Stimulated activated CD4-positive, alpha-beta T cell treated with anti-CD3 and anti-CD28 coated beads, TNF-alpha, amount 100 ng/mL, for 24 hours (primary cell): ENCODE data around the gene PPIB.

Experiments
- DNase-seq, 3 experiments: peaks; one replicate each; pipeline ENCODE4 v3.0.0-alpha.2; 2020; ENCODE audit warnings: low read depth in 3 of 3

The PPIB gene

DNA sequence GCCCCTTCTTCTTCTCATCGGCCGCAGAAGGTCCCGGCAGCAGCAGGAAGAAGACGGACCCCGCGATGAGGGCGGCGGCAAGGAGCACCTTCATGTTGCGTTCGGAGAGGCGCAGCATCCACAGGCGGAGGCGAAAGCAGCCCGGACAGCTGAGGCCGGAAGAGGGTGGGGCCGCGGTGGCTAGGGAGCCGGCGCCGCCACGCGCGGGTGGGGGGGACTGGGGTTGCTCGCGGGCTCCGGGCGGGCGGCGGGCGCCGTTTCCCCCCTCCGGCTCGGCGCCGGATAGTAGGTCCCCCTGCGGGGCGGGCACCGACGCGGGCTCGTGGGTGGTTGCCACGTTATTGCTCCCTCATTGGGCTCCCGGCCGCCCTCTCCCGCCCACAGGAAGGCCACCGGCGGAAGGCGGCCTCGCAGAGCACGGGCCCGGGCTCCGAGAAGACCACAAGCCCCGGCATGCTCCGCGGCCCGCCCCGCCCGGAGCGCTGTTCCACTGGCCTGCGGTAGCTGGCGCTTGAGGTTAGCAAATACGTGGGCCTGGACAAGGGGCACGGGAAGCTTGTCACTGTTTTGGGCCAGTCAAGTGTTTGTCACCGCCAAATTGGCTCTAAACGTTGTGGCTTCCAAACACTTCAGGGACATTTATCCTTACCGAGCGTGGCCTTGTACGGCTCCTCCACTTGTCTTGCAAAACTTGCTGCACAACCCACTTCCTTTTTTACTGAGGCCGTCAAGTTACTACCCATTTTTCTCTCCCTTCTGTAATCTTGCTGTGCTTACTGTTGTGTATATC, at the start of gene PPIB:
PPIB (minus strand) TSS at position 154 of the 790 bp plus-strand sequence; CDS start at position 118, 36 bp downstream.
- peak; percentile 93 to 96 (median 94) for DNase-seq

- no peak for DNase-seq
Measured at GRCh38 chr15:64211696-64212095, 48.9 kb upstream of the PPIB start.

DNA sequence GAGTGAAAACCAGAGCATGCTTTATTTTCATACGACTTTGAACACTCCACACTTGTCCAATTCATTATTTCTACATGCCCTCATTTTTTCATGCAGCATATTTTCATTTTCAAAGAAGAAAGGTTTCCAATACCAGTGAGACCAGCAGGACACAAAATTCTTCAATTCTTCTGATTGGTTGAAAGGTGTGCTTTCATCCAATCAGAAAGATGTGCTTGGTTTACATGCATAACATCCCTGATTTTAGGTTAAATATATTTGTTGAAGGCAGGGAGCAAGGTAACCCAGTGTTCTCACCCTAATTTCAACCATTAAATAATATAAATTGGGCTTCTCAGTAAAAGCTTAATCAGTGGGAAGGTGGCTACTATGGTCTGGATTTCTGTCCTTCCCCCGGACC, 47.5 kb upstream of the PPIB start:
- no peak for DNase-seq

DNA sequence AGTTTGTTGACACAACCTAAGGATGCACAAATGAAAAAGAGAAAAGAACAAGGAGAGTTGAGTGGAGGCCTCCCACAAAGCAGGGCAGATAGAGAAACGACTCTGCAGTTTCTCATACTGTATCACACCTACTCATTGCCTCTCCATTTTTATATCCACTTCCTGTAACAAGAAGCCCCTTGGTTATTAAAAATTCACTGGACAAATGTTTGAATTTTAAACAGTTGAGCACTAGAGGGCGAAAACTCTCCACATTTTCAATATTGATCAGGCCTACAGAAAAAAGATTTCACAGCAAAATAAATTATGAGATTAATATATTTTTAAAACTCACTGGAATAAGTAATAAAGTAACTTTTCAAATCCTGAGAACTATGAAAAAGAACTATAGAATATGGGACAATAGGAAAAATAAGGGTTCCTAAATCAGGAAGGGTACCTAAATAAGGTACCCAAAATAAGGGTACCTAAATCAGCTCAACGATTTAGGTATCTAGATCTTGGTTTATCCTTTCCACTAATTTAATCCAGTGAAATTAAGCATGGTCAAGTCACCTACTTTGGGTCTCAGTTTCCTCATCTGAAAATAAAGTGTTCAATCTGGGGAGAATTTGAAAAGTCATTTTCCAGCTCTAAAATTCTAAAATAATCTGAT, 47.0 kb upstream of the PPIB start:
- DNase-seq, result no peak

DNA sequence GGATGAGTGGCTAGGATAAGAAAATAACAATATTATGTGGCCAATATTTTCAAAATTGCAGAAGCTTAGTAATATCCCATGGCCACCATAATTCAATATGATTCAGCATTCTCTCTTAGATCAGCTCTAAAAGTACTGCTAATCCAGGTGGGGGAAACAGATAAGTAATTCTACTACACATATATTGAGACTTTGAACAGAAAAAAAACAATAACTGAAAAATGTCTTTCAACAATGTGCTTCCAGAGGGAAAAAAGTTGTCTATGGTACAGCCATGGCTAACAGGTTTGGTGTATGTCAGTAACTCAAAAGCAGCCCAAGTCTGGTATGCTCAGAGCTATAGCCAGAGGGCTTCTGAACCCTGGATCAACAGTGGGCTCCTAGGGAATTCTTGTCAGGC, 42.4 kb upstream of the PPIB start:
- no peak for DNase-seq

DNA sequence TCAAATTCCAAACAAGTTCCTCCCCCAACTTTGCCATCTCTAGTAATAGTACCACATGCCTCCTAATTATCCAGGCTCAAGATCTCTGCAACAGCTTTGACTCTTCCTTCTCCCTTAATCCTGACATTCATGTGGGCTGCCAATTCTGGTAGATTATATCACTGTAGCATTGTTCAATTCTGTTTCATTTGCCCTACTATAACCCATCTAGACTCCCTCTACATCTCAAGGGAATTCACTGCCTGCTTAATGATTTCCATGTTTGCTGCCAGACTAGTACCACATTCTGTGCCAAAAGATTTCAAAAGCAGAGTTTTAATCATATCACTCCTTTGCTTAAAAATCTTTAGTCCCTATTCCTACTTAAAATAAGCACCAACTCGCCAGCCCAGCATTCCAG, 34.6 kb upstream of the PPIB start:
- DNase-seq, result no peak

DNA sequence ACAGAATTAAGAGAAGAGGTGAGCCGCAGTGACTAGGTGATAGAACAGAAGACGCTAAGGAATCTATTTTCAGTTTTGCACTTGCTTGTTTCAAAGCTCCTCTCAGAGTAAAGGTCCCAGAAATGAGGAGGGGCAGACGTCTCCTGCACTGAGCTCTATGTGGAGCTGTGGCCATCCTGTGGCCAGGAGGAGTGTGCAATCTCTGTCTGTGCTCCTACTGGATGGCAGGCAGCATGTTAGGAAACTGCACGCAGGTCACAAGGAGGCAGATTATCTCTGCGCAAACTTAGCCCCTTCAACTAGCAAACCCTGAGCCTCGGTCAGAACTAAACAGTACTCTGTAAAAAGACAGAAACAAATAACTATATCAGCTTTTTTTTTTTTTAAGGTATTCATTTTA, 31.1 kb upstream of the PPIB start:
- no peak for DNase-seq

DNA sequence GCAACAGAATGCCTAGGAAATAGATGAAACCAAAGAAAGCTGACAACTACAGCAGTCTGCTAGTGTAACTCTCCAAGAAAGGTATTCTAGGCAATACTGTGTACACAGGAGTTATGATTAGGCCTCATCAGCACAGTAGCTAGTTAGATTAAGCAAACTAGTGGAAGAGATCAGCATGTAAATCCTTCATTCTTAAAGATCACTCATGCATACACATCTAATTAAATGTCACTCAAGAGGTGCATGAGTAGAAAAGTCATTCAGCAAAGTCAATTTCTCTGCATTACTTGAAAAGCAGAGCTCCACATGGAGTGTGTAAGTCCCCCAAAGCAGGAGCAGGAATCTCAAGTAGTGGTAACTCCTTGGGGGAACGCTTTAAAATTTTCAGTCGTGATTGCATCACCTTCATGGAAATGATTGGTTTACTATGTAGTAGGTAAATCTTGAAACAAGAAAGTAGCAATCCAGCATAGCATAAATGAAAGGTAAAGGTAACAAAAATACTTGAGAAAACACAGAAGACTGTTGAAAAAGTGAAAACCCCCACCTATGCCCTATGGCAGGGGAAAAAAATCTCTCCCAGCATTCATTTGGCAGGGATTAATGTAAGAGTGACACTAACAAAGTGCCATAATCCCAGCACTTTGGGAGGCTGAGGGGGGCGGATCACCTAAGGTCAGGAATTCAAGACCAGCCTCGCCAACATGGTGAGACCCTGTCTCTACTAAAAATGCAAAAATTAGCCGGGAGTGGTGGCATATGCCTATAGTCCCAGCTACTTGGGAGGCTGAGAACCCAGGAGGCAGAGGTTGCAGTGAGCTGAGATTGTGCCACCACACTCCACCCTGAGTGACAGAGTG, 29.4 kb upstream of the PPIB start:
- no peak for DNase-seq

GRCh38 chr15:64187396-64188191, 24.8 kb upstream of the PPIB start:
- DNase-seq, result no peak

- no peak for DNase-seq
Measured at GRCh38 chr15:64185146-64185911, 22.5 kb upstream of the PPIB start.

GRCh38 chr15:64182859-64183370, 20.1 kb upstream of the PPIB start:
- no peak for DNase-seq

DNA sequence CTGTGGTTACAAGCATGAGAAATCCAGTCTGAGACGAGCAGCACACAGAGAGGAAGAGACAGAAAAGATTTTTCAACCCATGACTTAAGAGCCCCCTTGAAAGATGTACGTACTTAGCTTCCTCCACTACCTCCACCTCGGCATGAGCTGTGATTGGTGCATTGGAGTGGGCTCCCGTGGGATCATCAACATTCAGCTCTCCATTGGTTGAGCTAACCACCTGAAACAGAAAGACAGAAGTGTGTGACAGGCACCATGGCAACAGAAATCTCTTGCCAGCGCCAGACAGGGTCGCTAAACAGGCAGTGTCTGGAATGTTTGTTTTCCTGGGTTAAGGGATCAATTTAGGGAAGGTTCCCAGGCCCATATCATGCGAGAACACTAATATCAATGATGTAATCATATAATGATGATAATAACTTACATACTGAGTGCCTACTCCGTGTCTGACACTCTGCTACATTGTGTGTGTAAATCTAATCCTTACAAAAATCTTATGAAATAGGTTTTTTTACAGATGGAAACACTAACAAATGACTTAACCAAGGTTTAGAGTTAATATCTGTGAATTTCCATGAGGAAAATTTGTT, 17.5 kb upstream of the PPIB start:
- DNase-seq, result no peak

GRCh38 chr15:64166102-64166890, 3.5 kb upstream of the PPIB start:
- no peak for DNase-seq

GRCh38 chr15:64164436-64164835, 1.6 kb upstream of the PPIB start:
- DNase-seq, result no peak

- DNase-seq, result no peak
Measured at GRCh38 chr15:64163659-64164362, 989 bp upstream of the PPIB start.

- no peak for DNase-seq
Measured at GRCh38 chr15:64162478-64162868, 349 bp downstream of the PPIB start.

- no peak for DNase-seq
Measured at GRCh38 chr15:64161688-64162477, 939 bp downstream of the PPIB start.
